Measurements from ENCODE around the gene PRELID2.

DNA sequence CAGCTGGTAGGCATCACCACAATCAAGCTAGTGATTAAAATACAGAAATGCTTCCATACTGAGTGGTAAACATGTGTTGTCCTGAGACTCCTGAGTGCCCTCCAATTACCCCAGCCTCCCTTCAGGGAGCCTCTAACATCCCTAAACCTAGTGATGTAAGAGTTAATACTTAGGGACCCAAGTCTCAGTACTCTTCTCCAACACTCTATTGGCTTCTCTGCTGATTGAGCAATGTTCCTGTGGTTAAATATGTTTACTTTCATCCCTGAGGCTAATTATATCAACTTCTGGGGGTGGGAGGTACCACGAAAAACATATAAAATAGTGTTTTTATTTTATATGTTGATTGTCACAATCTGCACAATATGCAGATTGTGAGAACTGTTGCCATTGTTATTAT lies 32.7 kb upstream of the PRELID2 start:
- TF ChIP-seq, protein P1, sequence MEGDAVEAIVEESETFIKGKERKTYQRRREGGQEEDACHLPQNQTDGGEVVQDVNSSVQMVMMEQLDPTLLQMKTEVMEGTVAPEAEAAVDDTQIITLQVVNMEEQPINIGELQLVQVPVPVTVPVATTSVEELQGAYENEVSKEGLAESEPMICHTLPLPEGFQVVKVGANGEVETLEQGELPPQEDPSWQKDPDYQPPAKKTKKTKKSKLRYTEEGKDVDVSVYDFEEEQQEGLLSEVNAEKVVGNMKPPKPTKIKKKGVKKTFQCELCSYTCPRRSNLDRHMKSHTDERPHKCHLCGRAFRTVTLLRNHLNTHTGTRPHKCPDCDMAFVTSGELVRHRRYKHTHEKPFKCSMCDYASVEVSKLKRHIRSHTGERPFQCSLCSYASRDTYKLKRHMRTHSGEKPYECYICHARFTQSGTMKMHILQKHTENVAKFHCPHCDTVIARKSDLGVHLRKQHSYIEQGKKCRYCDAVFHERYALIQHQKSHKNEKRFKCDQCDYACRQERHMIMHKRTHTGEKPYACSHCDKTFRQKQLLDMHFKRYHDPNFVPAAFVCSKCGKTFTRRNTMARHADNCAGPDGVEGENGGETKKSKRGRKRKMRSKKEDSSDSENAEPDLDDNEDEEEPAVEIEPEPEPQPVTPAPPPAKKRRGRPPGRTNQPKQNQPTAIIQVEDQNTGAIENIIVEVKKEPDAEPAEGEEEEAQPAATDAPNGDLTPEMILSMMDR (IDR thresholded peaks at IDR 0.05) = no peak
- TF ChIP-seq FOXJ3 (CRISPR knock-in tag; IDR thresholded peaks at IDR 0.05) (no peak), CHD2 (IDR thresholded peaks at IDR 0.05; ENCODE audit: low read length, partially characterized antibody) (no peak)
- TF ChIP-seq, protein P2, sequence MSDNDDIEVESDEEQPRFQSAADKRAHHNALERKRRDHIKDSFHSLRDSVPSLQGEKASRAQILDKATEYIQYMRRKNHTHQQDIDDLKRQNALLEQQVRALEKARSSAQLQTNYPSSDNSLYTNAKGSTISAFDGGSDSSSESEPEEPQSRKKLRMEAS (IDR thresholded peaks at IDR 0.05; ENCODE audit: low read depth) = no peak

Measured in SK-N-SH (cell line).